Frontal cortex (tissue), 4 donors: ENCODE data around the gene ICAM2. TPM values are rescaled to one million over a fixed set of nuclear protein-coding genes. Genes with fewer than 3 reads are reported as not detected.

Experiments
- DNase-seq, 2 donors: peaks; one replicate each; pipeline ENCODE4 v3.0.0; 2012; ENCODE audit warnings: low spot score in 2 of 2
- FAIRE-seq: peaks from 2 replicates; lab custom pipeline; 2012; peaks lifted over from hg19 to GRCh38; lab: Jason Lieb, UNC
- total RNA-seq: library from RNA; depleted of rRNA; stranded (reverse); fragments of >200 nt; gene quantifications from one replicate; pipeline ENCODE4 v1.2.3, GENCODE V29; 2014
- donor health status: control.
- donor health status: control.
- donor health status: control.

Gene ICAM2
- 7.3 TPM for total RNA-seq

DNA sequence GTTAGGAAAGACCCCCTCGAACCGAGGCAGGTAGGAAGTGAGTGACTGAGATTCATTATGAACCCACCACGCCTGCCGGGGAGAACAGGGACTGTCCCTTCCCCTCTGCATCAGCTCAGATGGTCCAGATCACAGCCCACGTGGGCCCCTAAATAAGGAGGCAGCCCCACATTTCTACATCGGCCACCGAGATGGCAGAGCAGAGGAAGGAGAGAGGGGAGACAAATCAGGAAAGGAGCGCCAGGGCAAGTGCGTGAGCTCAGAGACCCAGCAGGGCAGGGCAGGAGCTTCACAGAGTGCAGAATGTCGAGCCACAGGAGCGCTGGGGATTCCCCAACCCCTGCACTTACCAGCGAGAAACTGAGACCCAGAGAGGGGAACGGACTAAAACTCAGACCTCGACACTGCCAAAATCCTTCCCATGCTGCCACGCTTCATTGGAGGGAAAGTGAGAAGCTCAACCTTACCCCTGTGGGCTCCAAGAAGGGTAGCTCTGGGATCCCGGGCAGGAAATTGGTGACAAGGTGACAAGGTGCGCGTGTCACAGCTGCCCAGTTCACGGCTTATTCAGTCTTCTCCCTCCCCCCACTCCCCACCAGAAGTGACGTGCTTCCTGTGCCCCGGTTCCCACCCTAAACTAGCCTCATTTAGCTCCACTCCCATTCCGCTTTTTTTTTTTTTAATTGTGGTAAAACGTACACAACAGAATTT lies at the start of gene ICAM2:
Gene ICAM2 (minus strand): TSS at position 578 of the 711 bp plus-strand sequence. CDS start 13,942 bp downstream, outside the sequence.
- FAIRE-seq = no peak
- DNase-seq = no peak

DNA sequence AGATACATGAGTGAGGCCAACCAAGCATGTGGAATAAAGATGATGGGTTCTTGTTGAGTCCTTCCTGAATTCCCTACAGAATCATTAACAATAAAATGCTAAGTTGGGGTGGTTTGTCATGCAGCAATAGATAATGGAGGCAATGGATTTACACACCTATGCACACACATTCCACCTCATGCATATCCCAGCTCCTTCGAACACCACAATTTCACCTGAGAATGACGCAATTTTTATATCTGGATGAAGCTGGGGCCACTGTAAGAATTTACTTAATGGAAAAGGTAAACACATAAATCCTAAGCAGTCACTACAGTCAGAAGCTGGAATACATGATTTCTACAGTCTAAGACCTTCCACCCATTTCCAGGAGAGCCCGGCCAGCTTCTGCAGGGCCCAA lies 49.8 kb upstream of the ICAM2 start:
- no peak for FAIRE-seq

DNA sequence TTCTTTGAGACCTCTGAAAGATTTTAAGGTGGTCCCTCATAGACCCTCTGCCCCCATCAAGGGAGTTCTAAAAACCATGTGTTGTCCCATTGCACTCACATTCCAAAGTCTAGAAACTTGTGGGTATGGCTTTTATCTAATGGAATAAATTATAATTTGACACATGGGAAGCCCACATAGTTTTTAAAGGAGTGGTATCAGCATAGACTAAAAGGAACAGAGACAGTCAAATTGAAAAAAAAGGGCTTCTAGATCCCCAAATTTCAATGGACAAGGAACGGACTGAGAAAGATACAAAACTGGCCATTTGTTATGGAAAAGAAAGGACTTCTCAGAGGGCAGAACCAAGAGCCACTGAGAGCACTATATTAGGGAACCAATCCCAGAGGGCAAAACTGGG lies 48.7 kb upstream of the ICAM2 start:
- FAIRE-seq (no peak), DNase-seq (no peak)

More for the DNA sequence above, 49.8 kb upstream of the ICAM2 start:
- DNase-seq = no peak

DNA sequence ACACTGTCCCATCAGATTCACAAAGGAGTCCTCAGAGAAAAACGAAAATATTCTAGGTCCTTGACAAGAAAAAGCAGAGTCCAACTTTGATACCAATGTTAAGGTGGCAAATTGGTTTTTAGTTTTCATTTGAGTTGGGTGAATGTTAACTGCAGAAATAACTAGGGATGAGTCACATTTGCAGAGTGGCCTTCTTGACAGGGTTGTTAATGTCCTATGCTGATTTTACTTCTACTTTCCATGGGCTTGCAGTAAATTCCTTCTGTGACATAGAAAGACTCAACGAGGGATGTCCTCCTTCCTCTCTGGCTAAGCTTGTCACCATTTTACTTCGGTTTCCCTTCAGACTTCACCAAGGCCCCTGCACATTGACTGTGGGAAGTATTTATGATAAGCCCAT lies 47.2 kb upstream of the ICAM2 start:
- DNase-seq = no peak
- no peak for FAIRE-seq

DNA sequence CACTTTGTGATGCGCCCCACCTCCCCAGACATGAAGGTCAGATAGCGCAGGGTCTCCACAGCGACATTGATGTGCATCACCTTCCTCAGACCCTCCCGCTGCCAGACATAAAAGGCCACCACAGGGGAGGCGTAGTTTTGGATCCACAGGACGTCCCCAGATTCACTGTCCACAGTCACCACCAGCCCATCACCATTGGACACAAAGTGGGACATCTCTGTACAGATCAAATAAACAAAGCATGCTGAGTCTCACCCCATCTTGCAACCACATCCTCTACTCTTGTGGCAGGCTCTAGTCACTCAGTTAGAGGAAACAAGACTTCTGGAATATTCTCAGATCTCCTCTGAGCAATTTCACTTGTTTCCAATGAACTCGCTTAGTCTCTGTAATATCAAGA lies 46.3 kb upstream of the ICAM2 start:
- DNase-seq = no peak
- no peak for FAIRE-seq

DNA sequence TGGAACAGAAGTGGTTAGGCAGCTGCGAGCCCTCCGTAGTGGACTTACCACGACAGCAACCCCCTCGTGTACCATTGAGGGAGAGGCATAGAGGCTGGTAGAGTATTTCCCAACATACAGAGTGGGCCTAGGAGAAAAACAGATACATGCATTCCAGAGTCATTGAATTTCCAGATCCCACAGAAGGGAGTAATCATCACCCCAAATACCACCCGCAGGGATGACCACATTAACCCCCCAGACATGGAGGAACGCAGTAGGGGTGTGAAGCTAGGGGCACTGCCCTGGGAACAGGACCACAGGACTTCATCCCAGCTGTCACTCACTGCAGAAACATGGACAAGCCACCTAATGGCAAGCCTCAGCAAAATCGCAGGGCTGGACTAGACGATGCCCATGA lies 44.7 kb upstream of the ICAM2 start:
- FAIRE-seq = no peak

DNA sequence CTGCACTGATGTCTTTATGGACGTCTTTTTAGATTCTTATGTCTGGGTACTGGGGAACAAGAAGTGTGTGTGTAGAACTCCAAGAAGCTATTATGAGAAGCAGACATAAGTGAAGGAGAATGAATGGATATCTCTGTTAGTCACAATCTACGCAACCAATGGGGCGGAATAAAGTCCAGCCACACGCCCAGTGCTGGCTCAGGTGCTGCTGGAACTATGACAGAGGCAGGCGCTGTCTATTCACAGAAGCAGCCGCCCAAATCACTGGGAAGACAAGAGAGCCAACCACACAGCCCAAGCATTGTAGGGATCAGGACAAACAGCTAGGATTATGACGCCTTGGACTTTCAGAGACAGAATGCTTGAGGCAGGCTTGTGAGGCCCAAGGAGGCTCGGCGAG lies 43.9 kb upstream of the ICAM2 start:
- DNase-seq (no peak), FAIRE-seq (no peak)

More for the DNA sequence above, 44.7 kb upstream of the ICAM2 start:
- no peak for DNase-seq

DNA sequence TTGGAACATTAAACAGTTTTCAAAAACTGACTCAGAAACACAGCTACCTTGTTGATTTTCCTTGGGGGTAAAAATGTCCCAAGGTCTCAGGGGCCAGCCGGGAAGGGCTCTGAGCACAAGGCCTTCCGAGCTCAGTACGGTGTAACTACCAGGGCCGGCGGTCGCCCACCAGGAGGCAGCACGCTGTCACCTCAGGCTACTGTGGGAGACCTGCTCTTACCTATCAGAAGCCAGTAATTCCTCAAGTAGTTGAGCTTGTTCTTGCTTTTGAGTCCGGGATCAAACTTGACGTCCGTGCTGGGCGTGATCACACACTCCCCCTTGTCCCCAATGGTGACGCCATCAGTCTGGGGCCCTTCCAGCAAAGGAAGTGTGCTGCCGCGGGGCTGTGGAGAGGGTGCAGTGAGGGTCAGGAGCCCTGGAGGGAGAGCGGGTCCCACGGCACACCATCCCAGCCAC lies 43.4 kb upstream of the ICAM2 start:
- no peak for DNase-seq
- FAIRE-seq = no peak

DNA sequence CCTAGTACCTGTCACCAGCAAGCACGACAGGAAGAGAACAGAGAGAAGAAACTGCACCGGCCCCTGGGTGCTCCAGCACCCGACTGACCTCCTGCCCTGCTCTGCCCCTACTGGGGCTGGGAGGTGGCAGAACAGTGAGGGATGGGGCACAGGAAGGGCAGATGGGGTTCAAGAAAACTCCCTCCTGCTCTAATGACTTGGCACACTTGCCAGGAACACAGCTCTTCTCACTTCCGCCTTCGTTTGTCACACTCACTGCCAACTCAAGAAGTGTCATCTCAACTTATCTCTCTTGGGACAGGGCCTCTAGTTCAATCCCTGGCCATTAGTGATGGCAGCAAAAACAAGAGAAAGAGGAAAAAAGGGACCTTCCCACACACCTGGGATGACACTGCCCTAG lies 42.7 kb upstream of the ICAM2 start:
- DNase-seq (no peak), FAIRE-seq (no peak)

DNA sequence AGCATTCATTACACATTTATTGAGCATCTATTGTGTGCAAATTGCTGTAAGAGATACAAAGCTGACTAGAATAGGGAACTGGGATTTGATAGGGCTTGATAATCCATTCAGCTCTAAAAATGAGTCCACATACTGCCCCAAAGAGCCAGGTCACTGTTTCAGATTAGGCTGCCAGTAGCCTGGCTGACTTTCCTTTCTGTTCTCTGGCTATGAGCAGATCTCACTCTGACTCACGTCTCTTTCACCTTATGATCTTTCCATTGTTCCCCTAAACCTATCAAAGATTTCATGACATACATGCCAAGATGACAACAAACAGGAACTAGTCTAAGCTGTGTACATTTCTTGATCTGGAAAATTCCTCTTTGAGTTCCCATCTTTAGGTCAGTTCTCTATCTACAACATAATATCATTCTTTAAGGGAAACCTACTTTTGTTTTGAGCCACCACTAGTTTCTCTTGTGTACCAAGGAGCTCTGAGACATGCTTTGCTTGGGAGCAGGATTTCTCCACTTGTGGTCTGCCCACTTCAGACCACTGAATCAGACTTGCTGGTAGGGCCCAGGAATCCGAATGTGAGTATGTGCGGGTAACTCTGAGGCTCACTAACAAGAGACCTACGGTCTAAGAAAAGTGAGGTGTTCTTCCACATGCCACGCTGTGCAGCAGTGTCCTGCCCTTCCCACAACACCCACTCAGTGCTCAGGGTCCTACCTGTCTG lies 40.9 kb upstream of the ICAM2 start:
- DNase-seq (no peak), FAIRE-seq (no peak)

DNA sequence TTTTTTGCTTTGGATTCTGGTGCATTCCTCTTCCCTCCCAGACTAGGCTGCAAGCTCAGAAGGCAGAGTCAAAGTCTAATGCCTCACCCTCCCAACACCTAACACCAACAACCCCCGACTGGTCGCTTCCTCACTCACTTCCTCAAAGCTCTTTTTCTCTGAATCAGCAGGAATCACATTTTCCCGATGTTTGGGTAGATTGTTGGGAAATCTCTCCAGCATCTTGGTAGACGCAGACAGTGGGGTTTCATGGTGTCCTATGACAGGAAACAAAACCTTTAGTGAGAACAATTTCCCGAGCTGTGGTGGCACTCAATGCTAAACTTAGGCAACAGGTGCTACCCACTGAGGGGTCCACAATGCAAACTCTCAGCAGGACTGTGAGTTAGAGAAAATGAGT lies 39.9 kb upstream of the ICAM2 start:
- no peak for FAIRE-seq
- DNase-seq = no peak

DNA sequence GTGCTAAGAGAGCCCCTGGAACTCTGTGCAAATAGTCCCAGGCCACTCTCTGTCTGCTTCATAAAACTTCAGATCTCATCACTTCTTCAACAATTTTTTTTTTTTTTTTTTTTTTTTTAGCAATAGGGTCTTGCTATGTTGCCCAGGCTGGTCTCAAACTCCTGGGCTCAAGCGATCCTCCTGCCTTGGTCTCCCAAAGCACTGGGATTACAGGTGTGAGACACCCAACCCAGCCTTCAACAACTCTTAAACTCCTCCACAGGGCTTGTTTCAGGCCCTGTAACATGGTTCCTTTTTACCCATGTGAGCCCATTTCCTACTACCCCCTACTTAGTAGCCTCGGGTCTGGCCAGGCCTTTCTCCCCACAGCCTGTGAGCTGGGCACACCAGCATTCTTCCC lies 39.3 kb upstream of the ICAM2 start:
- no peak for FAIRE-seq

DNA sequence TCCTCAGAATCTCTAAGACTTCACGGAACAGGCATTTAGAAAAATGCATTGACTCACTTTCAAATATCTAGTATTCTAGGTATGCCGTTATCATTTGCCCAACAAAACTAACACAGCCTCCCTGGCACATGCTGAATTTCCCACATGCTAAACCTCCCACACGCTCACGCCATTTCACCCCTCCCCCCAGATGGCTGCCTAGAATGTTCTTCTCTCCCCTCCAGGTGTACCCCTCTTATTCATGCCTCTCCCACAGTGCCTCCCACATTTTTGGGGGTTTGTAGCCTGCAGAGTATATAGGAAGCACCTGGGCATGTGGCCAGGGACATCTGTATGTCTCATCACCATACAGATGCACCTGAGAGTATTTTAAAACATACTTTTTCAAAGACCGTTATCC lies 38.2 kb upstream of the ICAM2 start:
- DNase-seq (no peak), FAIRE-seq (no peak)

More for the DNA sequence above, 39.3 kb upstream of the ICAM2 start:
- no peak for DNase-seq

DNA sequence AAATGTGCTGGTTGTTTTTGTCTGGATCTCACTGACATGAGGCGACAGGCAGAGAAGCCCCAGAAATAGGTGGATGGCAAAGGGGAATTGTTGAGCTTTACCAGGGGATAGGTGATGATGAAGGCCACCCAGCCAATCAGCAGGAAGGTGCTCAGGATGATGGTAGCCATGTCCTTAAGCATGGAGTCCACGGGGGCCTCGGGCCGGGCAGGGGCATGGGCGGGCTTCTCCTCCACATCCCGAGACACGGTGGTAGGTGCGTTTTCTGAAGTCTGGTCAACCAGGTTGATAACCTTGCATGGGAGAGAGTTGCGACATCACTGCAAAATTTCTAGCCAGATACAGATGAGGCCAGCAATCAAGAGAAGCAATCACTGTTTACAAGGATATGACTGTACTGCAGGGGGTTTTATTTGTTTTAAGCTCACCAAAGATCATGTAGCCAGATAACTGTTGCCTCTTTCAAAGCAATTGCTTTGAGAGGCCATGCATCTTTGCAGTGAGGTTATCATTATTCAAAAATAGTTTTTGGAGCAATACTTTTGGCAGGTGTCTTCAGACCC lies 37.3 kb upstream of the ICAM2 start:
- no peak for FAIRE-seq
- DNase-seq = no peak

DNA sequence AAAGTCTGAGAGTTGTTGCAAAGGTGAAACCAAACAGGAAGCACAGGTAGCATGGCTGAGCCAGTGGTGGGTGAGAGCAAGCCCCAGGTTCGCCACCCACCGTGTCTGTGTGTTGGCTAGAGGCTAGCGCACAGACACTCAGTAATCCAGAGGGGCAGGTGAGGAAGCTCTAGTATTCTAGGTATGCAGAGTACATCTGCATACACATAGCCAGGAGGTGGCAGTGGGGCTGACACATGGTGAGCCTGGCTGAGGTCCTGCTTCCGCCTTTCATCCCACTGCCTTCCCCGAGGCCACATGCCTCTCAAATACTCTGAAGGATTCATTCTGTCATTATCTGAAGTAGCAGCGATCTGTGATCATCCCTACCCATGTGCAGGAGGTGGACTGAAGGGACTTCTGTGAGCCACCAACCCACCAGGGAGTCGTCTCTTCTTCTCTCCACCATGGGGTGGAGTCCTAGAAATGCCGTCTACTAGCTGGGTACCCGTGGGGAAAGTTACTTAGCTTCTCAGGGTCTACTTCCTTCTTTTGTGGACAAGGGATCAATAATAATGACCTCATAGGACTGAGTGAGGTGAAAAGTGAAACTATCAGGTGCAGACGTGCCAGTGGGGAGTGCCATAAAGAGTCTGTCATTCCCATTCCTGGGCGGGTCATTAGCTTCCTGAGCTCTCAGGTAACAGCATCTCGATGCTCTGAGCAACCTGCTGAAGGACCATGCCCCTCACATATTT lies 36.0 kb upstream of the ICAM2 start:
- DNase-seq = no peak
- FAIRE-seq = no peak

DNA sequence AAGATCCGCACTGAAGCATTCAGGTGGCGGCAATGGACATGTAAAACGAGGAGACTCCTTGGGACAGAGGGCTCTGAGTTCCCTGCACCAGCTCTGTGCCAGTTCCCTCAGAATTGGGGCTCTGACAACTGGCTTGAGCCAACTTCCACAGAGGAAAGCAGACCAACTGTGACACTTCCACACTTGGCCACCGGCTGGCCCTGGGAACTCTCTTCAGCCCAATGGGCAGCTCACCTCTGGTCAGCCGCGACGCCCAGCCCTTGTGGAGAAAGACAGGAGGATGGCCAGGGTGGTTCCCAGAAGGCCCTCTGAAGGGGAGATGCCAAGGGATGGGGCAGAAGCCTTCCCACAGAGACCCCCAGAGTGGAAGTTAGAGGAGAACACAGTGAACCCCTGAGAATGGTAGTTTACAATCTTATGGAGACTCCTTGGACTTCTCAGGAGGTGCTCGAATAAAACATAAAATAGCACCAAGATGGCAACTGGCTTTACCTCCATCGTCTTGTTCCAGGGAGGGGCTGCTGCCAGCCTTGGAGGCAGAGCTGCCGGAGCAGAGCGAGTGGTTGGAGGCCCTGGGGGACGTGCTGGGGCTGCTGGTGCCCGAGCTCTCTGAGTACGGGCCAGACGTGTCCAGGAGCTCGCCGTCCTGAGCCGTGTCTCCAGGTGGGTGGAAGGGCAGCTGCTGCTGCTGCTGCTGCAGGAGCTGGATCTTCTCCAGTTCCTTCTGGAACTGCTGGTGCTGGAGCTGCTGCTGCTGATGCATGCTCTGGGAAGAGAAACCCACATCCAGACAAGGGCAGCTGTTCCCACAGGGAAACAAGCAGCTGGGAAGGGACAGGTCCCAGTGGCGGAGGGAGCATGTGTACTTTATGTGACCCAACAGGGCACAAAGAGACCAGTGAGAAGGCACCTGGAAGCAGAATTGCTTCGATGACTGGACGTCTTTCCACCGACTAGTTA lies 35.0 kb upstream of the ICAM2 start:
- DNase-seq (no peak), FAIRE-seq (no peak)

DNA sequence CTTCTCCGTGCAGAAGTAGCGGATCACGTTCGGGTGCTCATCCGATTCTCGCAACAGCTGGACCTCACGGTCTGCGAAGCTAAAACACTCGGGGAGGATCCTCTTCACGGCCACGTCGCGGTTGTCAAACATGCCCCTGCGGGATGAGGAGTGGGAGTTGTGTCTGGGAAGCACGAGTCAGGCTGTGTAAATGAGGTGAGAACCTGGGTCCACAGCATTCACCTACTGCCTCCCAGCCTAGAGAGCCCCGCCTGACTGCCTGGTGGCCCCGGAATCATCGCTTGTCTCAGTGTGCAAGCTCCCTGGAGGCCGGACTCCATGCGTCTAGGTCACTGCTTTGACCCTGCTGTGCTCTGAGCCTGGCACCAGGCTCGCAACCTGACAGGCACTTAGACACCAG lies 33.9 kb upstream of the ICAM2 start:
- FAIRE-seq = no peak
- no peak for DNase-seq

DNA sequence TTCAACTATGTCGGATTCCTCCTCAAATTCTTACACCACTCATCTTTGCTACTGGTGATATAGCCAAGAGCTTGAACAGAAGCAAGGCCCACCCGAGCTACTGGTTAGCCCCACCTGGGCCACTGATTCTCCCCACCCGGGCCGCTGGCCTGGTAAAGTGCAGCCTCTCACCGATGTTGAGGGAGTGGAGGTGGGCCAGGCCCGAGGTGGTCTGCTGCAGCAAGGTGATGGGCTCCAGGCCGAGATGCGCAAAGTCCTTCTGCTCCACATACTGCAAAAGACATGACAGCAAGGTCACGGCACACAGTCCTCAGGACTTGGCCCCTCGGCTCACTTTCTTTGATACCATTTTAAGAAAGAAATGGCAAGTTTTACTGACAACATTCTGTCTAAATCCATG lies 32.7 kb upstream of the ICAM2 start:
- no peak for DNase-seq
- FAIRE-seq = no peak

DNA sequence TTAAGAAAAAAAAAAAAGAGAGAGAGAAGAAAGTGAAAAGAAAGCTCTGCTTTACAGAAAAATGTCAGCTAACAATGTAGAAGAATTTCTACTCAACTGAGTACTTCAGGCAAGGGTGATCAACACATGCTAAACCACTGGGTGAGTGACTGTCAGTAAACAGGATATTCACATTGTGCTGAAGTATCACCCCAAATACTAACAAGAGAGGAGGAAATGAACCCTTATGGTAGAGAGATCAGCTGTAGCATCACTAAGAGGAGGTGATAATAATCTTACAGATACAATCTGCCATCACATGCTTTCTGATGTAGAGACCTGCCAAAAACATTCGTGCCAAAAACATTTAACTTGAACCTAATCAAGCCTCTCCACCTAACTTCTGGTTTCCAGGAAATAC lies 30.7 kb upstream of the ICAM2 start:
- no peak for FAIRE-seq
- no peak for DNase-seq
